HepG2 (cell line): Measurements from ENCODE around the gene RXYLT1. TPM values are rescaled to one million over a fixed set of nuclear protein-coding genes. Genes with fewer than 3 reads are reported as not detected.
"Not testable (repeated sequence)": the region's sequence is repeated elsewhere in the genome, so short reads cannot be mapped to it uniquely, and the experiment has no call there.

Experiments used
- ATAC-seq: fragments of 200-7000 bp; cut with Tn5 transposase; 3 replicates; pipeline ENCODE4 v1.9.1; 2020; ENCODE audit warnings: mild to moderate bottlenecking, moderate library complexity
- BruUV-seq: library from RNA; stranded (reverse); fragments of 400-500 nt; replicated peaks from 2 replicates; lab custom pipeline; 2021; lab: Mats Ljungman, UMichigan
- CTCF ChIA-PET: fragments of 300-600 bp; formaldehyde crosslinking; extraction: SDS; loops from one replicate; lab custom pipeline; 2021; ENCODE audit warnings: low total read pairs, inconsistent platforms, low intra/inter-chr PET ratio; lab: Yijun Ruan, JAX
- POLR2A ChIA-PET: fragments of 350-600 bp; sonication (Branson Sonifier 250); formaldehyde crosslinking; loops from one replicate; lab custom pipeline; 2020; ENCODE audit warnings: antibody characterized with exemption, inconsistent platforms; lab: Yijun Ruan, JAX
- DNase-seq: peaks from one replicate; pipeline ENCODE4 v3.0.0-alpha.2; 2015; ENCODE audit warnings: low spot score
- FAIRE-seq: peaks from 3 replicates; lab custom pipeline; 2011; peaks lifted over from hg19 to GRCh38; lab: Jason Lieb, UNC
- H2AFZ ChIP-seq: one replicate; pipeline ENCODE4 v1.6.1; 2011; ENCODE audit warnings: low read length, inconsistent platforms
- H3K27ac ChIP-seq: fragments of 300-600 bp; 3 replicates; pipeline ENCODE4 v1.8.0; 2011; ENCODE audit warnings: mixed run types, mild to moderate bottlenecking, mixed read lengths, low read length, inconsistent platforms; ENCODE audit not compliant: insufficient read depth; ENCODE audit errors: extremely low read length
- H3K27me3 ChIP-seq, 2 experiments: fragments of 200-600 bp in 1 of 2; 2 replicates in 1 of 2; 3 replicates in 1 of 2; pipeline versions ENCODE4 v1.6.0 to v1.8.0; 2011; ENCODE audit warnings: low read length in 2 of 2, mild to moderate bottlenecking in 2 of 2, moderate library complexity in 2 of 2, inconsistent platforms in 1 of 2; ENCODE audit not compliant: insufficient read depth in 2 of 2, control insufficient read depth in 1 of 2
- H3K36me3 ChIP-seq, 2 experiments: fragments of 200-600 bp in 1 of 2; replicated peaks in 1 of 2; 2 replicates in 1 of 2; 3 replicates in 1 of 2; pipeline versions ENCODE4 v1.5.1 to v1.8.0; 2011; ENCODE audit warnings: low read length in 2 of 2, inconsistent platforms in 1 of 2; ENCODE audit not compliant: insufficient read depth in 2 of 2, control insufficient read depth in 1 of 2
- H3K4me1 ChIP-seq: 2 replicates; pipeline ENCODE4 v1.5.1; 2012; ENCODE audit warnings: low read length, inconsistent platforms; ENCODE audit not compliant: insufficient read depth
- H3K4me2 ChIP-seq: 2 replicates; pipeline ENCODE4 v1.6.0; 2011; ENCODE audit warnings: low read depth, low read length, inconsistent platforms
- H3K4me3 ChIP-seq, 3 experiments: fragments of 200-600 bp in 1 of 3; sonication (generic), shearing (Covaris generic) in 1 of 3; replicated peaks in 1 of 3; 2 replicates each; pipeline ENCODE4 v1.5.1; 2011 to 2016; ENCODE audit warnings: low read length in 3 of 3, inconsistent platforms in 2 of 3, low read depth in 2 of 3, mild to moderate bottlenecking in 2 of 3, control low read depth in 1 of 3, mixed read lengths in 1 of 3; ENCODE audit not compliant: insufficient read depth in 1 of 3
- H3K79me2 ChIP-seq: one replicate; pipeline ENCODE4 v1.6.1; 2011; ENCODE audit warnings: low read length, inconsistent platforms; ENCODE audit not compliant: insufficient read depth
- H3K9ac ChIP-seq: 2 replicates; pipeline ENCODE4 v1.6.0; 2011; ENCODE audit warnings: mild to moderate bottlenecking, low read depth, low read length, inconsistent platforms; ENCODE audit not compliant: insufficient read depth
- H3K9me3 ChIP-seq: 2 replicates; pipeline ENCODE4 v1.5.1; 2012; ENCODE audit warnings: mild to moderate bottlenecking, low read length
- H4K20me1 ChIP-seq: 2 replicates; pipeline ENCODE4 v1.6.0; 2011; ENCODE audit warnings: inconsistent platforms, mild to moderate bottlenecking, low read length, moderate library complexity; ENCODE audit not compliant: insufficient read depth
- NFKB2 ChIP-seq: sonication (generic); formaldehyde crosslinking; IDR thresholded peaks from 2 replicates; pipeline ENCODE4 v1.4.0; 2020; ENCODE audit warnings: missing genetic modification reagents, borderline replicate concordance
- PAX8 ChIP-seq: sonication (generic); formaldehyde crosslinking; IDR thresholded peaks from 2 replicates; pipeline ENCODE4 v1.8.0; 2022; ENCODE audit warnings: mild to moderate bottlenecking, missing genetic modification reagents, borderline replicate concordance
- PHF8 ChIP-seq: sonication (generic); formaldehyde crosslinking; IDR thresholded peaks from 2 replicates; pipeline ENCODE4 v1.5.0; 2020; ENCODE audit warnings: missing genetic modification reagents
- ZFP82 ChIP-seq: sonication (generic); formaldehyde crosslinking; IDR thresholded peaks from 2 replicates; pipeline ENCODE4 v1.5.1; 2020; ENCODE audit warnings: mild to moderate bottlenecking, missing genetic modification reagents, borderline replicate concordance
- ZNF512 ChIP-seq: sonication (generic); formaldehyde crosslinking; IDR thresholded peaks from 2 replicates; pipeline ENCODE4 v1.4.0; 2020; ENCODE audit warnings: mild to moderate bottlenecking, missing genetic modification reagents
- ZNF672 ChIP-seq: sonication (generic); formaldehyde crosslinking; IDR thresholded peaks from 2 replicates; pipeline ENCODE4 v1.8.1; 2022; ENCODE audit warnings: missing genetic modification reagents
- ZNF691 ChIP-seq: sonication (generic); formaldehyde crosslinking; IDR thresholded peaks from 2 replicates; pipeline ENCODE4 v1.4.0; 2020; ENCODE audit warnings: missing genetic modification reagents, low read depth, mild to moderate bottlenecking, borderline replicate concordance
- WGBS: methylation state at CpG from one replicate; pipeline ENCODE4 v1.1.6; 2017; ENCODE audit warnings: low lambda C conversion rate; 5-methylcytosine and 5-hydroxymethylcytosine counted together
- in situ Hi-C: cut with HindIII; loops from 2 replicates; pipeline ENCODE4 v1.10.0; 2017; ENCODE audit warnings: low pct_unique_long_range_greater_than_20kb; ENCODE audit not compliant: extremely low pct_ligation_motif_present
- intact Hi-C: fragments of 100-400 bp; cut with micrococcal nuclease; formaldehyde crosslinking; loops from one replicate; pipeline ENCODE4 v1.10.0; 2022; ENCODE audit not compliant: unreplicated experiment
- polyA plus RNA-seq, 8 experiments: library from polyadenylated mRNA; depleted of rRNA in 3 of 8; stranded (reverse) in 7 of 8; unstranded in 1 of 8; fragments of >200 nt; fragmentation: Illumina TruSeq in 4 of 8; extraction: Trizol in 4 of 8; gene quantifications; 2 replicates each; pipeline versions ENCODE4 v1.2.1 to v1.2.3, GENCODE V29; 2011 to 2016; ENCODE audit warnings: low read depth in 4 of 8, missing spikeins in 1 of 8, mixed read lengths in 1 of 8; ENCODE audit not compliant: insufficient read depth in 1 of 8
- total RNA-seq, 5 experiments: library from RNA; depleted of rRNA; stranded (reverse); fragments of >200 nt; fragmentation: Illumina TruSeq; extraction: Trizol; gene quantifications; 2 replicates each; pipeline ENCODE4 v1.2.3, GENCODE V29; 2016; ENCODE audit warnings: low read depth in 1 of 5
- TF ChIP-seq, protein P1 (sequence below): sonication (generic); formaldehyde crosslinking; IDR thresholded peaks from 2 replicates; pipeline ENCODE4; 2020; ENCODE audit warnings: missing genetic modification reagents, mild to moderate bottlenecking, borderline replicate concordance

The RXYLT1 gene
- total and polyA plus RNA-seq, 2 of the 13 experiments (the other 11 are each of a cell fraction or from before 2014, with no cell fraction given): 8.3 to 15.5 TPM

GRCh38 chr12:63842750-63843149 lies 63.0 kb downstream of the RXYLT1 start:
- BruUV-seq: not testable (repeated sequence)
- in situ Hi-C loops: loop anchor here (5.0 kb wide), 2 partner anchors 340 to 415 kb away; no protein-coding TSS in a partner anchor
- TF ChIP-seq, protein P1, sequence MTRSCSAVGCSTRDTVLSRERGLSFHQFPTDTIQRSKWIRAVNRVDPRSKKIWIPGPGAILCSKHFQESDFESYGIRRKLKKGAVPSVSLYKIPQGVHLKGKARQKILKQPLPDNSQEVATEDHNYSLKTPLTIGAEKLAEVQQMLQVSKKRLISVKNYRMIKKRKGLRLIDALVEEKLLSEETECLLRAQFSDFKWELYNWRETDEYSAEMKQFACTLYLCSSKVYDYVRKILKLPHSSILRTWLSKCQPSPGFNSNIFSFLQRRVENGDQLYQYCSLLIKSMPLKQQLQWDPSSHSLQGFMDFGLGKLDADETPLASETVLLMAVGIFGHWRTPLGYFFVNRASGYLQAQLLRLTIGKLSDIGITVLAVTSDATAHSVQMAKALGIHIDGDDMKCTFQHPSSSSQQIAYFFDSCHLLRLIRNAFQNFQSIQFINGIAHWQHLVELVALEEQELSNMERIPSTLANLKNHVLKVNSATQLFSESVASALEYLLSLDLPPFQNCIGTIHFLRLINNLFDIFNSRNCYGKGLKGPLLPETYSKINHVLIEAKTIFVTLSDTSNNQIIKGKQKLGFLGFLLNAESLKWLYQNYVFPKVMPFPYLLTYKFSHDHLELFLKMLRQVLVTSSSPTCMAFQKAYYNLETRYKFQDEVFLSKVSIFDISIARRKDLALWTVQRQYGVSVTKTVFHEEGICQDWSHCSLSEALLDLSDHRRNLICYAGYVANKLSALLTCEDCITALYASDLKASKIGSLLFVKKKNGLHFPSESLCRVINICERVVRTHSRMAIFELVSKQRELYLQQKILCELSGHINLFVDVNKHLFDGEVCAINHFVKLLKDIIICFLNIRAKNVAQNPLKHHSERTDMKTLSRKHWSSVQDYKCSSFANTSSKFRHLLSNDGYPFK (CRISPR knock-in tag): 0 out of 2 replicates have a peak, but pooled peaks have one; percentile 2
- TF ChIP-seq, all 625 proteins: peak for 1; not testable (repeated sequence) for 624
- DNase-seq, ATAC-seq, FAIRE-seq, H3K36me3 ChIP-seq, H4K20me1 ChIP-seq, CTCF ChIA-PET, H3K9ac ChIP-seq, H2AFZ ChIP-seq, H3K9me3 ChIP-seq, H3K27ac ChIP-seq, H3K27me3 ChIP-seq: not testable (repeated sequence)
- Histone ChIP-seq H3K79me2 (peaks cover 13% of the 10 kb centered on the region), H3K4me3 (peak overlapping the region in 2 of 3 experiments; percentile 79 to 91; a peak in 1 of 6 replicates), H3K4me1 (peaks cover 38% of the 10 kb centered on the region), H3K4me2 (peak overlapping the region; percentile 86)
- 86% methylated on average over 17 of the region's 17 CpGs for WGBS
- POLR2A ChIA-PET: interaction anchor here (0.9 to 3.0 kb wide), 3 partner anchors 75 to 561 kb away, joined by 3 to 18 read pairs (median 9); partner anchors contain the start of gene XPOT
- intact Hi-C loops: loop anchor here (1.0 to 10.0 kb wide), 5 partner anchors 102 to 395 kb away; no protein-coding TSS in a partner anchor

DNA sequence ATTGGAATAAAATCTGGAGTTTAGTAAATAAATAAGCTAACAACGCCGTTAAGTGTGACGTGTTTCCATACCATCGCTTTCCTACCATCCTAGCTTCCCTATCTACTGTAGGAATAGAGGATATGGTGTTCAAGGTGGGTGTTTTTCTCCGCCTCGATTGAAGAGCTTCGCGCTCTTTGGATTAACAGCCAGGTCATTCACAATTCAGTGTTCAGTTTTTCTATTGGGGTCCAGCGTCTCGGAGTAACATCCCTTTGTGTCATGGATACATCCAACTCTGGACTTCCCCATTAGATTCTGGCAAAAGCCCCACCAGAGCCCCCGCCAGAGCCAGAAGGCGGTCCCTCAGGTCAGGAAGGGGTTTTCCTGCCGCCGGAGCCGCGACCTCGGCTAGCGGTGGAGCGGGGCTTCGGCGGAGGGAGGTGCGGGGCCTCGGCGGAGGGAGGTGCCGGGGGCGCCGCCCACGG lies 63.6 kb downstream of the RXYLT1 start:
- POLR2A ChIA-PET: interaction anchor here (0.6 to 3.0 kb wide), 7 partner anchors 75 to 560 kb away, joined by 3 to 18 read pairs (median 4); partner anchors contain the start of genes KICS2 and XPOT
- ATAC-seq (no peak), DNase-seq (no peak), FAIRE-seq (no peak)
- Histone ChIP-seq H4K20me1 (no peaks in the 10 kb centered on the region), H3K79me2 (peaks cover 13% of the 10 kb centered on the region), H3K9me3 (no peaks in the 10 kb centered on the region), H3K4me1 (peaks cover 38% of the 10 kb centered on the region), H3K4me3 (peak overlapping the region; percentile 79 to 98 (median 91)), H3K27ac (no peak overlapping the region), H3K36me3 (no peaks in the 10 kb centered on the region), H3K27me3 (no peaks in the 10 kb centered on the region; a peak in 1 of 5 replicates), H3K9ac (peak overlapping the region; percentile 34; the same call in 1 of the 2 replicates), H2AFZ (peak overlapping the region; percentile 75), H3K4me2 (peak overlapping the region; percentile 86)
- intact Hi-C loops (loop anchor here (1.0 to 10.0 kb wide), 5 partner anchors 102 to 394 kb away; no protein-coding TSS in a partner anchor), in situ Hi-C loops (loop anchor here (5.0 kb wide), 2 partner anchors 339 to 414 kb away; no protein-coding TSS in a partner anchor)
- WGBS: 15% methylated on average over 15 of the region's 28 CpGs
- CTCF ChIA-PET: interaction anchor here (0.9 to 1.4 kb wide), 3 partner anchors 338 to 413 kb away, joined by 3 to 8 read pairs (median 6); no protein-coding TSS in a partner anchor
- no TSS peak for BruUV-seq
- TF ChIP-seq ZNF691 (CRISPR knock-in tag) (no peak), PHF8 (0 out of 2 replicates have a peak, but pooled peaks have one; percentile 2), PAX8 (CRISPR knock-in tag) (0 out of 2 replicates have a peak, but pooled peaks have one; percentile 58), NFKB2 (CRISPR knock-in tag) (no peak), ZFP82 (CRISPR knock-in tag) (peak; percentile 49; the same call in 1 of the 2 replicates), ZNF512 (0 out of 2 replicates have a peak, but pooled peaks have one; percentile 40), ZNF672 (CRISPR knock-in tag) (0 out of 2 replicates have a peak, but pooled peaks have one; percentile 4)
